T-helper 17 cell (primary cell): ENCODE measurements around the gene LRMDA. TPM values are rescaled to one million over a fixed set of nuclear protein-coding genes. Genes with fewer than 3 reads are reported as not detected.

Source experiments
- ATAC-seq: fragments of 150-1000 bp; cut with Tn5 transposase; 2 replicates; pipeline ENCODE4 v1.10.0; 2021; ENCODE audit warnings: mild to moderate bottlenecking, moderate library complexity
- DNase-seq, 3 donors: peaks; one replicate each; pipeline versions ENCODE4 v3.0.0 to v3.0.0-alpha.2; 2020 to 2021
- H3K9me3 ChIP-seq: one replicate; pipeline ENCODE4 v1.7.0; 2013; ENCODE audit warnings: low read length, mild to moderate bottlenecking; ENCODE audit not compliant: control insufficient read depth, poor library complexity, severe bottlenecking
- H3K27ac Mint-ChIP-seq: one replicate; pipeline ENCODE4 v1.8.0; 2022; ENCODE audit warnings: mild to moderate bottlenecking, moderate library complexity, mixed read lengths
- H3K27me3 Mint-ChIP-seq: one replicate; pipeline ENCODE4 v1.8.0; 2022; ENCODE audit warnings: mixed read lengths
- H3K36me3 Mint-ChIP-seq: one replicate; pipeline ENCODE4 v1.8.0; 2022; ENCODE audit warnings: low read depth, mixed read lengths
- H3K4me1 Mint-ChIP-seq: one replicate; pipeline ENCODE4 v1.8.0; 2022; ENCODE audit warnings: mild to moderate bottlenecking, mixed read lengths
- H3K4me3 Mint-ChIP-seq: one replicate; pipeline ENCODE4 v1.8.0; 2022; ENCODE audit warnings: mild to moderate bottlenecking, moderate library complexity, mixed read lengths
- total RNA-seq, 4 donors: library from RNA in 2 of 4; stranded (reverse) in 2 of 4; gene quantifications; one replicate each; pipeline ENCODE4 v1.2.3 and lab custom pipeline; 2022 to 2026

The LRMDA gene
- total RNA-seq, 2 donors from 2014 or later: not detected

GRCh38 chr10:75450644-75451640 lies 19.5 kb downstream of the LRMDA start:
- DNase-seq (no peak), ATAC-seq (no peak)

DNA sequence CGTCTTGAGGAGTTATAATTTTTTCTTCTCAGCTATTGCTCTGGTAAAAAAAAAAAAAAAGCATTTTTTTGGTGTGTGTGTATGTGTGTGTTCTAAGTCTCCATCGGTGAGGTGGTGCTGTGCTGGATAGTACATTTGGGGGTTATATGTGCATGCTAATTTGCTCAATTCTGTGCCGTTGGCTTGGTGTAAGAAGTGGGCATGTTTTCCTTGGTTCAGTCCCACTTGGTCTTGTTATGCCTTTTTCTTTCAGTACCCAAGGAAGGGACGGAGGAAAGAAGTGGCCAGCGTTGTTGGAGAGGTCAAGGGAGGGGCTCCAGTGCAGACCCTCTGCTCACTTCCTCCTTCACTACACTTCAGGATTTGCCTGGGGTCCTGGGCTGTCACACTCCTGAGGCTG lies 20.4 kb downstream of the LRMDA start:
- no peak overlapping the region for H3K4me3 Mint-ChIP-seq
- no peaks in the 10 kb centered on the region for H3K4me1 Mint-ChIP-seq
- no peaks in the 10 kb centered on the region for H3K36me3 Mint-ChIP-seq
- no peaks in the 10 kb centered on the region for H3K9me3 ChIP-seq
- DNase-seq (no peak), ATAC-seq (no peak)
- peaks cover 59% of the 10 kb centered on the region for H3K27me3 Mint-ChIP-seq
- H3K27ac Mint-ChIP-seq: no peak overlapping the region

More at GRCh38 chr10:75450644-75451640, 19.5 kb downstream of the LRMDA start:
- H3K9me3 ChIP-seq: no peaks in the 10 kb centered on the region
- no peaks in the 10 kb centered on the region for H3K4me1 Mint-ChIP-seq
- H3K27me3 Mint-ChIP-seq: peaks cover 56% of the 10 kb centered on the region
- no peak overlapping the region for H3K27ac Mint-ChIP-seq
- no peaks in the 10 kb centered on the region for H3K36me3 Mint-ChIP-seq
- no peak overlapping the region for H3K4me3 Mint-ChIP-seq

DNA sequence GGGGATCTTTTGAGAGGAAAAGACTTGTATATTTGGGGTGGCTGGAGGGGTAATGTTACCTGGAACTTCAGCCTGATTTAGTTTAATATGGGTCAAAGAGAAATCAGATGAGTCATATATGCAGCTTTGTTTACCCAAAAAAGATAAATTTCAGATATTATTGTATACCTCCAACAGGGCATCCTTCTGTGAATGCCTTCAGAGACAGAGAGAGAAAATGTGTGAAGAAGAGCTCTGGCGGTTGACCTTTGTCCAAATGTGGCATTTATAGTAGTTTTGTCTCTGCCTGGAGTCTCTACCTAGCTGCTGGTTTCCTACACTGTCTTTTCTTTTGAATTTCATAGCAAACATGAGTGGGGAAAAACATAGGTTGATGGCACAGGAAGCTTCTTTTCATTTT lies 21.6 kb downstream of the LRMDA start:
- Mint-ChIP-seq H3K27ac (no peak overlapping the region), H3K36me3 (no peaks in the 10 kb centered on the region), H3K4me1 (no peaks in the 10 kb centered on the region), H3K4me3 (no peak overlapping the region), H3K27me3 (peaks cover 66% of the 10 kb centered on the region)
- DNase-seq (no peak), ATAC-seq (no peak)
- no peaks in the 10 kb centered on the region for H3K9me3 ChIP-seq

DNA sequence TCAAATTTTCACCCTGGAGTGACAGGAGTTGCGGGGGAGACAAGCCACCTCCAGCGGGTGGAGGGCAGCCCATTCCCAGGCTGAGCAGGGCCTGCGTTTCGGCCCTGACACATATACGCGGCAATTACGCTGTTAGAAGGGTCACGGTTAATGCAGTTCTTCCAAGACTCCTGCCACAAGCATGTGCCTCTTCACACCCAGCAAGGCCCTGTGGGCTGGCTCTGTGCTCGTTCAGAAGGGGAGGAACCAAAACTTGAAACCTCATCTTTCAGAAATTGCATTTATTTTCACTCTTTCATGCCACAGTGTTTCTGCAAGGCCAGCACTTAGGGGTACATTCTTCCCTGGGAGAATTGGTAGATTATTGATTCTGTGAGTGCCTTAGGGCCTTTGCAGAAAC lies 24.7 kb downstream of the LRMDA start:
- DNase-seq (no peak), ATAC-seq (no peak)
- no peak overlapping the region for H3K4me3 Mint-ChIP-seq
- no peaks in the 10 kb centered on the region for H3K4me1 Mint-ChIP-seq
- peaks cover 49% of the 10 kb centered on the region for H3K27me3 Mint-ChIP-seq
- no peak overlapping the region for H3K27ac Mint-ChIP-seq
- H3K9me3 ChIP-seq: no peaks in the 10 kb centered on the region
- H3K36me3 Mint-ChIP-seq: no peaks in the 10 kb centered on the region

- ATAC-seq (no peak), DNase-seq (no peak)
- no peak overlapping the region for H3K4me3 Mint-ChIP-seq
- H3K36me3 Mint-ChIP-seq: no peaks in the 10 kb centered on the region
- H3K9me3 ChIP-seq: no peaks in the 10 kb centered on the region
- H3K27ac Mint-ChIP-seq: no peak overlapping the region
- peaks cover 27% of the 10 kb centered on the region for H3K27me3 Mint-ChIP-seq
- no peaks in the 10 kb centered on the region for H3K4me1 Mint-ChIP-seq
Observed at GRCh38 chr10:75460059-75460458, 28.6 kb downstream of the LRMDA start.

- no peak overlapping the region for H3K4me3 Mint-ChIP-seq
Observed at GRCh38 chr10:75461672-75462649, 30.5 kb downstream of the LRMDA start.

DNA sequence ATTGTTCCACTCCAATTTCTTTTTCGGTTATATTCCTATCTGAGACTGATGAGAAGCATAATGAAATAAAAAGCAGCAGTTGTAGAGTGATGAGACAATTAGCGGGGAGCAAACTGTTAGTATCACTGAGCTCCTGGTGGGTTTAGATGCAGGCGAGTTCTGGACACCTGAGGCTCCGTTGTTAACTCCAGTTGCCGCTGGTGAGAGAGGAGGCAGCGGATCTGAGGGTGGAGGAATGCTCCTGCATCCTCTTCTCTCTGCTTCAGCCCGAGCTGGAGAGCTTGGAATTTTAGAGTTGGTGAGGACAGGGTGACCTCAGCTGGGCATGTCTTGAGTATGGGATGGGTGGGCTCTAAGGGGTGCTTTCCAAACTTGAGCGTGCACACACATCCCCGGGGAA lies 31.4 kb downstream of the LRMDA start:
- Mint-ChIP-seq H3K4me3 (no peak overlapping the region), H3K36me3 (no peaks in the 10 kb centered on the region), H3K27ac (no peak overlapping the region), H3K27me3 (peaks cover 29% of the 10 kb centered on the region), H3K4me1 (no peaks in the 10 kb centered on the region)
- ATAC-seq (no peak), DNase-seq (no peak)
- no peaks in the 10 kb centered on the region for H3K9me3 ChIP-seq

More at GRCh38 chr10:75461672-75462649, 30.5 kb downstream of the LRMDA start:
- ATAC-seq (no peak), DNase-seq (no peak)
- Mint-ChIP-seq H3K27ac (no peak overlapping the region), H3K4me1 (no peaks in the 10 kb centered on the region), H3K36me3 (no peaks in the 10 kb centered on the region), H3K27me3 (peaks cover 31% of the 10 kb centered on the region)
- H3K9me3 ChIP-seq: no peaks in the 10 kb centered on the region

- Mint-ChIP-seq H3K27ac (no peak overlapping the region), H3K4me3 (no peak overlapping the region), H3K36me3 (no peaks in the 10 kb centered on the region), H3K4me1 (no peaks in the 10 kb centered on the region), H3K27me3 (peaks cover 31% of the 10 kb centered on the region)
- no peak for DNase-seq
- ATAC-seq: no peak
- no peaks in the 10 kb centered on the region for H3K9me3 ChIP-seq
Observed at GRCh38 chr10:75464478-75465449, 33.3 kb downstream of the LRMDA start.

DNA sequence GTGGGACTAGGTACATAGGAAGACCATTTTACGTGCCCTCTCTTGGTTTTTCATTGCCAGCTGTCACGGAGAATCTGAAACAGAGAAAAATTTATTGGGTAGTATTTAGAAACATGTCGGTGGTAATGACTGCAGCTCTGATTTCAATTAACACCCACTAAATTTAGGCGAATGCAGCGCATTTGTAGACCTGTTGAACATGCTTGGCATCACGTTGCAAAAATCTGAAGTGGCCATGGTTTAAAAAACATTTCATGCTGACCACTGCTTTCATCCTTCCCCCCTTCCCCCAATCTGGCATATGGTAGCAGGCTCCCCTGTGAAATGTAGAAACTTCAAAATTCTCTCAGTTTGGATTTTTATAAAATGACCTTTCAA lies 34.0 kb downstream of the LRMDA start:
- DNase-seq (no peak), ATAC-seq (no peak)
- H3K4me1 Mint-ChIP-seq: no peaks in the 10 kb centered on the region
- no peaks in the 10 kb centered on the region for H3K9me3 ChIP-seq
- no peak overlapping the region for H3K27ac Mint-ChIP-seq
- H3K36me3 Mint-ChIP-seq: no peaks in the 10 kb centered on the region
- no peak overlapping the region for H3K4me3 Mint-ChIP-seq
- H3K27me3 Mint-ChIP-seq: peaks cover 31% of the 10 kb centered on the region

GRCh38 chr10:75466001-75466400 lies 34.6 kb downstream of the LRMDA start:
- H3K4me1 Mint-ChIP-seq: no peaks in the 10 kb centered on the region
- H3K4me3 Mint-ChIP-seq: no peak overlapping the region
- DNase-seq (no peak), ATAC-seq (no peak)
- peaks cover 31% of the 10 kb centered on the region for H3K27me3 Mint-ChIP-seq
- no peaks in the 10 kb centered on the region for H3K36me3 Mint-ChIP-seq
- H3K27ac Mint-ChIP-seq: no peak overlapping the region
- H3K9me3 ChIP-seq: no peaks in the 10 kb centered on the region

DNA sequence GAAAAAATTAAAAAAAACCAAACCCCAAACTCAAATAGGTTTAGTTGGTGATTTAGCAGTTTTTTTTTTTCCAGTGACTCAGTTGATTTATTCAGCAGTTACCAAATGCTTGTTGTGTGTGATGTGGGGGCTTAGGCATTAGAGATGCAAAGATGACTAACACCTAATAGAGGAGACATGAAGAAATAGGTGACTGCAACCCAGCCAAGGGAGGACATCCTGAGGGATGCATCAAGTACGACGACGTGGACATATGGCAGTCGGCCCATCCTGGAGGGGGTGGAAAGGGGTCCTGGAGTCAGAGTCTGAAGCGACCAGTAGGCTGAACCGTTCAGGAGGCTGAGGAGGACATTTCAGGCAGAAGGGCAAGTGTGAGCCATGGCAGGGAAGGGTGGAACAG lies 35.5 kb downstream of the LRMDA start:
- ATAC-seq: no peak
- H3K36me3 Mint-ChIP-seq: no peaks in the 10 kb centered on the region

GRCh38 chr10:75468612-75469005 lies 37.2 kb downstream of the LRMDA start:
- no peak for ATAC-seq
- no peak for DNase-seq
- Mint-ChIP-seq H3K4me3 (no peak overlapping the region), H3K27ac (no peak overlapping the region), H3K4me1 (no peaks in the 10 kb centered on the region), H3K36me3 (no peaks in the 10 kb centered on the region), H3K27me3 (peaks cover 47% of the 10 kb centered on the region)
- no peaks in the 10 kb centered on the region for H3K9me3 ChIP-seq

More for the DNA sequence above, 35.5 kb downstream of the LRMDA start:
- H3K9me3 ChIP-seq: no peaks in the 10 kb centered on the region
- H3K27ac Mint-ChIP-seq: no peak overlapping the region
- H3K27me3 Mint-ChIP-seq: peaks cover 33% of the 10 kb centered on the region
- H3K4me1 Mint-ChIP-seq: no peaks in the 10 kb centered on the region
- H3K4me3 Mint-ChIP-seq: no peak overlapping the region
- DNase-seq: no peak
